Germinal center (tissue), 1 donor: ENCODE measurements around the gene SMARCA5.
A peak's percentile ranks its signal among the peaks of the same experiment; 100 is the strongest.

ENCODE experiments used
- DNase-seq: peaks from one replicate; pipeline ENCODE4 v3.0.0; 2012; ENCODE audit warnings: mixed read lengths, low spot score

The SMARCA5 gene

DNA sequence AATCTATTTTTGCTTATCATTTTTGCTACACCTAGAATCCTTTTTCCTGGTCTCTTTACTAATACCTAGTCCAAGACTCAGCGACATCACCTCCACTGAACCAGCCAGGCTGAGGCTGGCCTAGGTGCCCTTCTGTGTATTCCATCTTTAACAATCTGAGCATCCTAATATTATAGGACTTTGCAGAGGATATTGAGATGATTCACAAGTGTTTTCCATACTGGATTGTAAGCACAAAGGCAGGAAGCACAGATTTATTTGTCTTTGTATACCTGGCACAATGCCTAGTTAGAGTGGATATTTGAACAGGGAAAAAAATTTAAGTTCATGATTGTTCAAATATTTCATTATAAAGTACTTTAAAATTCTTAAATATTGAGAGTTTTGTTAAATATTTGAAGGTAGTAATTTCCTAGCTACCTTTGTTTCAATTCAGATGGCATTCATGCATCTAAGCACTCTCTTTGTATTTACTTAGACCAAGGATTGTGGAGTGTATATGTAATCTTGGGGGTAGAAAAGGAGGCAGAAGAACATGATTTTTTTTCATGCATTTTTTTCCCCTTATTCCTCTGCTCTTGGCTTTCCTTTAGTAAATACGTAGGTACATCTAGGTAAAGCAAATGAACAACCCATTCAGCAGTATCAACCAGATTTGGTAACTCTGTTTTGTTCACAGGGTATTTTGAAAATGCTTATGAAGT lies 18.4 kb downstream of the SMARCA5 start:
- no peak for DNase-seq

DNA sequence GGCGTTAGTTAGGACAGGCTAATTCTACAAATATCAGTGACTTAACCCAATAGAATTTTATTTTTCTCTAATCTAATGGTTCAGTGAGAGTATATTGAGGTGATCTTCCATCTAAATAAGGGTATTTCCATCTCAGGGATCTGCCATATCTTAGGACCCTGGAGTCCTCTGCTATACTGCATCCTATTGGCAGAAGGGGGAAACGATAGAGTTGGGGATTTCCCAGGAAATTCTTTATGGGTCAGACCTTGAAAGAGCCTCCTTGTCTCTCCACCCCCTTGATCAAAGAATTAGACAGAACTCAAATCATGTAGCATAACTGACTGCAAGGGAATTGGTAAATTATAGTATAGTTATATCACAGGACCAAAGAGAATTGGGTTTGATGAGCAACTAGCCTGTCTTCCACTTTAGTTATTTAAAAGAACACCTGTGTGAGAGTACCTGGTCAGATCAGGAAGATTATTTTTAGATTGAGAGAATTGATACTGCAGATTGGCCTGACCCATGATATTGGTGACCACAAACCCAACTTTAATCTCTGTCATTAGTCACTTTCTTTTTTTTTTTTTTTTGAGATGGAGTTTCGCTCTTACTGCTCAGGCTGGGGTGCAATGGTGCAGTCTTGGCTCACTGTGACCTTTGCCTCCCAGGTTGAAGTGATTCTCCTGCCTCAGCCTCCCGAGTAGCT lies 25.6 kb downstream of the SMARCA5 start:
- DNase-seq: no peak

DNA sequence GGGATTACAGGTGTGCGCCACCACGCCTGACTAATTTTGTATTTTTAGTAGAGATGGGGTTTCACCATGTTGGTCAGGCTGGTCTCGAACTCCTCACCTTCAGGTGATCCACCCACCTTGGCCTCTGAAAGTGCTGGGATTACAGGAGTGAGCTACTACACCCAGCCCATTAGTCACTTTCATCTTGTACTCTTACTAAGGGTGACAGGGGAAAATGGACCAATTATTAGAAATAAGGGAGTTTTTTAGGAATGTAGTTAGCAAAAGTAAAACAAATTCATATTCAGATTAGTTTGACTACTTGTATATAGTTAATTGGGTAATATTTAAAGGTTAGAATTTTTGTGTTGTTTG lies 26.1 kb downstream of the SMARCA5 start:
- DNase-seq: no peak

DNA sequence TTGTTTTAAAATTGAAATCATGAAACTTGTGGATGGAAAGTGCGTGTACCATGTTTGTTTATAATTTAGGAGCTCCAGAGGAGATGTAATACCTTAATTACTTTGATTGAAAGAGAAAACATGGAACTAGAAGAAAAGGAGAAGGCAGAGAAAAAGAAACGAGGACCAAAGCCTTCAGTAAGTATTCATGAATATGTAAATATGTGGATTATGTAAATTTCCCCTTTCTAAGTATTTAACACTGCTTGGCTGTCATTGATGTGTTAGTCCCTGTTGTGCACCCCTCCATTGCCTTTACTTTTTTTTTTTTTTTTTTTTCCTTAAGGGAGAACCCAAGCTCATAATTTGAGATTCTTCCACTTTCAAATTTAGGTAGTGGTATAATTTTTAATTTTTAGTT lies 36.4 kb downstream of the SMARCA5 start:
- DNase-seq: no peak

DNA sequence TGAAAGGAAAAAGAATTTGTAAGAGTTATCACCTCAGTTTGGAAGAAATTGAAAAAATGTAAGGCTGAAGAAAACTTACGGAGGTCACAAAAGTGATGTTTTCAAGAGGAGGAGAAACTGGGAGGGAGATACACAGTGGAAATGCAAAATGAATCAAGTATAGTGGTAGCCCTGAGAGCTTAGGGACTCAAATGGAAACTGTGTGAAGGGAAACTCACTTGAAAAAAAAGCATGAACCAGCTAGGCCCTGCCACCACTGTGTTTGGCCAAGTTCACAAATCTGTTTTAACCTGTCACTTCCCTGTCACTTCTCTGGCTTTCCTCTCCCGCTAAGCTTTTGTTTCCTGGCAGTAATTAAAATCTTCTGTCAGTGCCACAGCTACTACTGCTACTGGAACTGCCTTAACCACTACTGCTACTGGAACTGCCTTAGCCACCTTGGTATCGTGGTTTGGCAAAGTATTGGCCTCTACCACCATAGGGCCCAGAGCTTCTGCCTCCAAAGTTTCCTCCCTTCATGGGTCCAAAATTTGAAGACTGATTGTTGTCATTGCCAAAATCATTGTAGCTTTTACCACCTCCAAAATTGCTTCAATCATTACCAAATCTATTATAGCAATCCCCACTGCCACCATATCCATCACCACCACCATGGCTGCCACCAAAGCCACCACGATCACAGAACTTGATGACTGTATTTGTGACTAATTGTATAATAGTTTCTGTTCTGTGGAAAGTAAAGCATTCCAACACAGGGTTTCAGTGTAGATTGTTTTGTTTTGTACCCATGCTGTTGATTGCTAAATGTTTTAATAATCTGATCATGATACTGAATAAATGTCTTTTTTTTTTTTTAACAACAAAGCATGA lies 41.5 kb downstream of the SMARCA5 start:
- peak; percentile 15 for DNase-seq

DNA sequence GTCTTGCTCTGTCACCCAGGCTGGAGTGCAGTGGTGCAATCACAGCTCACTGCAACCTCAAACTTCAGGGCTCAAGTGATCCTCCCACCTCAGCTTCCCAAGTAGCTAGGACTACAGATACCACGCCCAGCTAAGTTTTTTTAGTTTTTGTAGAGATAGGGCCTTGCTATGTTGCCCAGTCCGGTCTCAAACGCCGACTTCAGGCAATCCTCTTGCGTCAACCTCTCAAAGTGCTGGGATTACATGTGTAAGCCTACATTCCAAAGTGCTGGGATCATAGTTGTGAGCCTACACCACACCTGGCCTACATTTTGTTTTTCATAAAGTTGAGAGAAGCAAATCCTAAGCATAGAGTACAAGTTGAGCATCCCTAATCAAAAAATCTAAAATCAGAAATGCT lies 42.2 kb downstream of the SMARCA5 start:
- DNase-seq: no peak

DNA sequence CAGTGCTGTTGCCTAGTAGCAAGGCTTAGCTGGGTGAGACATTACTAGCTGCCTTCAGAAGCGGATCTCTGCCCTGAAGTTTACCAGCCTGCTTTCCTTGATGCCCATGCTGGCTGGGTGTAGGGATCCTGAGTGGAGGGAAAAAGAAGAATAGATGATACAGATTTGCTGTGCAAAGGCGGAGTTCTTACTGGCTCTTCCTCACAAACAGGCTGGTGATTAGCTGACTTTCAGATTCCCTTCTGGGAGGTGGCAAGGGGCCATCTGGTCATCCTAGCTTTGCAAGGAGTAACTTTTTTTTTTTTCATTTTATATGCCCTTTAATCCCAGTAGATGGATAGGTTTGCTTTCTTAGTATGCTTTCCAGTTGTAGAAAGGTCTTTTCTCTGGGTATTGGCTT lies 44.8 kb downstream of the SMARCA5 start:
- DNase-seq: no peak

DNA sequence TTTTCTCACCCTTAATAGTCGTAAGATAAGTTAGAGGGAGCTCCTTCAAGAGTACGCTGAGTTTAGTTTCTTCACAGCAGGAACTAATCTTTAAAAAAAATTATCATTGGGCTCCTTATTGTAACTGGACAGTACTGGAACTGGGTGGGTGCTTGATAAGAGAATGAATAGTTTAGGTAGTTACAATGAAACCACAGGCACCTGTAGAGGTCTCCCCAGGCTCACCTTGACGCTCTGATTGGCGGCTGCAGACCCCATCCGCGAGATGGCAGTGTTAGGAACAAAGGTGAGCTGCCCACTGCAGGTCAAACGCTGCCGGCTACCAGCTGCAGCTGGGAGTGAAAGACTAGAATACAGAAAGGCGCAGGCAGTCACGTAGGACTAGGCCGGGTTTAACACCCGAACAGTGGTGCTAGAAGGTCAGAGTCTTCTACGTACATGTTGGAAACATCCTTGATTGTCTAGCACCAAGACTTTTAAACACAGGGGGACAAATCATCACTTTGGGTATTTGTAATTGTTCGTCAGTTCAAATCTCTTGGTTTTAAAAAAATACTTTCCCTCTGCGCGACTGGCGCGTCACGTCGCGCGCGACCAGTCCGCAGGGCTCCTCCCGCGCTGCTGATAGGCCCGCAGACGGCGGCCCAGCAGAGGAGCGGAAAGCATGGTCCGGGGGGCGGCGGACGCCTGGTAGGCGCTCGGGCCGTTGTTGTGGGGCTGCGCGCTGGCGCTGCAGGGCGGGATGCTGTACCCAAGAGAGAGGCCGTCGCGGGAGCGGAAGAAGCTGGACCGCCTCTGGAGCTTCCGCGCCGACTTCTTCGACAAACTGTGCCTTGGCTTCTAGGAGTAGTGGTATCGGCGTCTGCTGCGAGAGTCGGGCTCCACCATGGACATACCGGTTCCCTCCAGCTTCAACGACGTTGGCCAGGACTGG lies 45.6 kb downstream of the SMARCA5 start:
- DNase-seq: peak; percentile 78

DNA sequence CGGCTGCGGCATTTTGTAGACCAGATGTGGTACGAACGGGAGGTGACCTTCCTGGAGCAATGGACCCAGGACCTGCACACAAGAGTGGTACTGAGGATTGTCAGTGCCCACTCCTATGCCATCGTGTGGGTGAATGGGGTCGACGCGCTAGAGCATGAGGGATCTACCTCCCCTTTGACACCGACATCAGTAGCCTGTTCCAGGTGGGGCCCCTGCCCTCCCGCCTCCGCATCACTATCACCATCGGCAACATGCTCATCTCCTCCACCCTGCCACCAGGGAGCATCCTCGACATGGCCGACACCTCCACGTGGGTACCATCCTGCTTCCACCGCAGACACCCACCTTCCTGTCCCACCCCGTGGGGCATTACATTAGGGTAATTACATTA lies 46.2 kb downstream of the SMARCA5 start:
- peak; percentile 23 for DNase-seq

DNA sequence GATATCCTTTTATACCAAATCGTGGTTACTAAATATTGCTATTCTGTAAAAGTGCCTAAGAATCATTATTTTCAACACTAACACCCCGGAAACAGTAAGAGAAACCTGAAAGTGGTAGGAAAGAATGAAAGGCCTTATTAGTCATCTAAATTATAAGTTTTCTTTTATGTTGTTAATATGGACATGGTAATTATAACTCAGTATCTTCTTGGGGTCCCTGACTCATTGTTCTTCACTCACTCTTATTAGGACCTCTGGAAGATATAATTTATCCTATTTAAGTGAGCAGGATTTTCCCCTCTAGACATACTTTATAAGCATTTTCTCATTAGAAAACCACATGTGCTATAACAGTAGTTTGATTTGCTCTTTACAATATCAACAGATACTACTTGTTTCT lies 51.0 kb downstream of the SMARCA5 start:
- DNase-seq: no peak

DNA sequence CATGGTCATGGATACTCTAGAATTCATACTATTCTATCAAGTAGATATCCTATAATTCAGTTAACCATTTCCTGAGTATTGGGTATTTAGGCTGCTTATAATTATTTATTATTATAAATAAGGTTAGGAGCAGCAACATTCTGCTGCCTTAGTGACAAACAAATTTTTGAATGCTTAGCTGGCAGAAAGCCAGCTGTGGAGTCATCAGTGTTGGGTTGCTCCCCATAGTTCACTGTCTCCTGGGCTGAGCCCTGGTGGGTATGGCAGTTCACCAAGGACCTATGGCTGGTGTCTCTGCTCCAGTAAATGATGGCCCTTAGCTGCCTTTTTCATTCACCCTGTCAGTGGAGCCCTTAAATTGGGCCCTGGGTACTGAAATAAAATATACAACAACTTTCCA lies 61.8 kb downstream of the SMARCA5 start:
- no peak for DNase-seq

DNA sequence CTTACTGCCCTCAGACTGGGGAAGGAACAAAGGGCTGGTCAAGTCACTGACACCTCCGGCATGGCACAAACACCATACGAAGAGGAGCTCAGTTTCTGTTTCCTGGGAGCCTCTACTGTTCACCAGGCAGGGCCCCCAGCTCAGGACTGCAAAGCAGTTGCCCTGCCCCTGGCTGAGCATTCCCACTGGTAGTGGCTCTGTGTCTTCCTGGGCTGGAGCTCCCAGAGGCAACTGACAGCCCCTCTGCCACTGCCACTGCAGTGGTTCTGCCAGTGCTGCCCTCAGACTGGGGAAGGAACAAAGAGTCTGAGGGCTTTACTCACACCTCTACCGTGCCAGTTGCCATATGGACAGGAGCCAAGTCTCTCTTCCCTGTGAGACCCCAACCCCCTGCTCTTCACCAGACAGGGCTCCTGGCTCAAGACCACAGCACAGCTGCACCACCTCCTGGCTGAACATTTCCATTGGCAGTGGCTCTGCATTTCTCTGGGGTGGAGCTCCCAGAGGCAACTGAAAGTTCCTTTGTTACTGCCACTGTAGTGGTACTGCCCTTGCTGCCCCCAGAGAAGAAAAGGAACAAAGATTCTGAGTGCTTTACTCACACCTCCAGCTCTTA lies 67.9 kb downstream of the SMARCA5 start:
- no peak for DNase-seq

DNA sequence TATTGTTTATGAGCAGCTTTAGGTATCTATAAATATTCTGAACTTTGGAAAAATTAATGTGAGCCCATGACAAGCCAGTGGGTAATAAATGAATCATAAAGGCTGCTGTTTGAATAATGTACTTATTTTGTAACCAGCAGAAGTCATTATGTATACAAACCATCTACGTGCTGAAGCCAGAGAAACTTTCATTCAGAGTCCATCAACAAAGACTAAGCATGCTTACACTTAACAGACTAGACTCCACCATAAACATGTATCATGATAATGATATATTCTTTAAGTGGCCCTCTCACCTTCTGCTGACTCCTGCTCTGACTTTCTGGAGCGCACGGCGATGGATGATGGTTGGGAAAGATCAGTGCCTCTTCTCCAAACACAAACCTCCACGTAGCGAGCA lies 72.0 kb downstream of the SMARCA5 start:
- no peak for DNase-seq

DNA sequence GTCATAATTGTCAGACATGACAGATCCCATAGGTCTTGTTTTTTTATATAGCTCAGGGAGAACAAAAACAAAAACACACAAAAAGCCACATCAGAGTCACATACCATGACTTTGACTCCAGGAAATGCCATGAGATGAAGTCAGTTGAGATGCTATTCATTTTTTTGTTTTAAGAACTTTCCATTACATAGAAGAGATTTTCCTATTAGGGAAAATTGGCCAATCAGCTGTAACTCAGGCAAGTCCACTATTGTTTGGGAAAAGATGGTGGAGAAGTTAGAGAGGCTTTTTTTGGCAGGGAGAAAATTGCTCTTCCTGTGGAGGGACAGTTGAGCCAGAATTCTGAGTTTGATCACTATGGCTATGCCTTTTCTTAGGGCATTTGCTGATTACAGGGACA lies 72.6 kb downstream of the SMARCA5 start:
- DNase-seq: no peak

DNA sequence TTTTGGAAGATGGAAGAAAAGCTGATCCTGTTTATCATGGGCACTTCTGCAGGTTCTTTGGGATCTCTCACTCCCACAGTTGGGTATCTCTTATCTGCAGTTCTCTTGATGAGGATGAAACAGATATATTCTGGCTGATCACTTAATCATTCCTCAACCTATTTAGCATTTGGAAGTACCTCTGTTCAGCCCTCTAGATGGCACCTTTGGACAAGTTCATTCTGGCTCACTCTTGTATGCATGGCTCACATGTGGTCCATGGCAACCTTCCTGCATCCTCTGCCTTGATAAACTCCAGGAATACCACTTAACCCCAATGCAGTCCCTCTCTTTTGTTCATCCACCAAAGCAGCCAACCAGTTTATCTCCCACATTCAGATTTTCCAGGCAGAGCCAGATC lies 74.2 kb downstream of the SMARCA5 start:
- DNase-seq: no peak

DNA sequence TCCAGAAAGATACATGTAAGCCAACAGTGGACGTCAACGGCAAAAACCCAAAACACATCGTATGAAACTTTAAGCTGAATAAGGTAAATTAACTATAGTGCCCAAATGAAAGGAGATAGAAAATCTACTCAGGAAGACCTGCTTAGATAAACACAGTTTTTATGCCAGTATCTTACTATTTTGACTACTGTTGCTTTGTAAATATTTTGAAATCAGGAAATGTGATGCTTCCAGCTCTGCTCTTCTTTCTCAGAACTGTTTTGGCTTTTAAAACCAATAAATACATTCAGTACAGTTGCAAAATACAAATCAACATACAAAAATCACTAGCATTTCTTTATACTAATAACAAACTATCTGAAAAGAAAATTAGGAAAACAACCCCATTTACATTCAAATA lies 83.8 kb downstream of the SMARCA5 start:
- DNase-seq: no peak

DNA sequence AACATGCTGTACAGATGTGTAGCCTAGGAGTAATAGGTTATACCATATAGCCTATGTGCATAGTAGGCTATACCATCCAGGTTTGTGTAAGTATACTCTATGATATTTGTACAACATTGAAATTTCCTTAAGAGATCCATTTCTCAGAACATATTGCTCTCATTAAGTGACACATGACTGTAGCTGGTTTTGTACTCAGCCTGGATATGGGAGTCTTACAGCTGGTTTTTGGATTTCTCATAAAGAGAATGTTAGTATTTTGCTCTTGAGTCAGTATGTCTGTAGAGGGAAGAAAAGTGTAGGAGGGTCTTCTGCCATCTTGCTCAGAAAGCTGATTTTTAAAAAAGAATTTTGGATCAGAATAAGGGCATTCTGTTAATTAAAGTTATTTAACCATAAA lies 85.3 kb downstream of the SMARCA5 start:
- DNase-seq: no peak

DNA sequence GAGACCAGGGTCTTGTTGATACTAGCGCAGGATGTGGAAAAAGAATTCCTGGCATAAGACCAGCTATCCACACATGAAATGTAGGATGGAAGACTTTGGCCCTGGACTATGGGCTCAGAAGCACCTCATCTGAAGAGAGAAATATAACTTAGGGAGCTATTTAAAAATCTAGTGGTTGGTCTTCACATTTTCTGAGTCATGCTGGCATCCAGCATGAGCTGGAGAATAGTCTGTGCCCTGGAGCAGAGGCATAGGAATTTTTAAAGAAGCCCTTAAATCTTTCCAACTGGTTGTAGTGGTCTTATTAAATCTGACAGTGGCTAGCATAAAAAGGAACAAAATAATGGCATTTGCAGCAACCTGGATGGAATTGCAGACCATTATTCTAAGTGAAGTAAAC lies 86.3 kb downstream of the SMARCA5 start:
- DNase-seq: no peak

DNA sequence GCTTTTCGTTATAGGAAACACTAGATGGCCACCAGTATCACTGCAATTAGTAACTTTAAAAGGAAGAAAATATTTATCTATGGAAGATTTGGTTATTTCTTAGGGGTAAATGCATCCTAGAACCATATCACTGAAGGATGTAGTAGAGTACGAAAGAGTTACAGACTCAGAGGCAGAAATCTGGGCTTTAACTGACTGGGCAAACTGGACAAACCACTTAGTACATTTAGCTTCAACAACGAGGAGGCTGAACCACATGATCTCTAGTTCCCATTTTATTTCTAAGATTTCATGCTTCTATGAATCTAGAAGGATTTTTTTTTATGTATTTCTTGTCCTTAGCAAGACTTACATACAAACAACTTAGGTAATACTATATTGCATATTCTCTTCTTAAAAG lies 93.0 kb downstream of the SMARCA5 start:
- DNase-seq: no peak
